Measurements from ENCODE around the gene PRAC1. TPM values are rescaled to one million over a fixed set of nuclear protein-coding genes. Genes with fewer than 3 reads are reported as not detected.
A peak's percentile ranks its signal among the peaks of the same experiment; 100 is the strongest.

PRAC1 gene
- total and polyA plus RNA-seq, 12 donors, result not detected

DNA sequence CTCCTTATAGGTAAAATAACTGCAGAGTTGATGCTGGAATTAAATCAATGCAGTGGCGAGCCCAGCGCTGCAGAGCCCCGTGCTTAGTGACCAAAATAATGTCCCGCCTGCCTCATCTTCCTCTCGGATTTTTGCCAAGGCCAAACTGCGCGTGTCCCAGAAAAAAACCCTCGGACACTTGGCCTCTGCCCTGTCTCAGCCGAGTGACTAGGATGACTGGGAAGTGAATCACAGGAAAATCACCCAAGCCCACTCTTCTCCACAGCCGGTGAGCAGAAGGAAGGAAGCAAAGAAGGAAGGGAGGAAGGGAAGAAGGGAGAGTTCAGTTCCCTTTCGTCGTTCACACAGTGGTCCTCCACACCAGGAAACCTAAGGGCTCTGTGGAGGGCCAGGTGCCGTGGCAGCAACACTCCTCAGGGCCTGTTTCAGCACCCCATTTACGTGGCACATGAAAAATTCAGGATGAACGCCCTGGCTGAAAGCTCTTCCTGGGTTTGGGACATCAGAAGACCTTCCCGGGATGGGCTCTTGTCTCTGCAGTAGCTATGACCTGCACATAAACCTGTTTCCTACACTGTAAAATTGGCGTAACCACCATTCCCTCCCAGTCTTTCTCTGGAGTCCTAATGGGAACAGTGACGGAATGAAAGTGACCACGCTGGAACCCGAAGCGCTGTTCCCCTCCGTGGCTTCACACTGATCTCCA lies 31.6 kb upstream of the PRAC1 start:
- intact Hi-C loops (cut with DNase I), result no loop called here
- no peaks in the 10 kb centered on the region for H3K9me3 ChIP-seq
- H3K36me3 ChIP-seq, result no peaks in the 10 kb centered on the region
- peaks cover 0 to 37% (median 8%) of the 10 kb centered on the region in 9 donors for H3K4me1 ChIP-seq
- no peak for DNase-seq
- H3K27ac ChIP-seq, result no peak overlapping the region
- TF ChIP-seq, protein P1, sequence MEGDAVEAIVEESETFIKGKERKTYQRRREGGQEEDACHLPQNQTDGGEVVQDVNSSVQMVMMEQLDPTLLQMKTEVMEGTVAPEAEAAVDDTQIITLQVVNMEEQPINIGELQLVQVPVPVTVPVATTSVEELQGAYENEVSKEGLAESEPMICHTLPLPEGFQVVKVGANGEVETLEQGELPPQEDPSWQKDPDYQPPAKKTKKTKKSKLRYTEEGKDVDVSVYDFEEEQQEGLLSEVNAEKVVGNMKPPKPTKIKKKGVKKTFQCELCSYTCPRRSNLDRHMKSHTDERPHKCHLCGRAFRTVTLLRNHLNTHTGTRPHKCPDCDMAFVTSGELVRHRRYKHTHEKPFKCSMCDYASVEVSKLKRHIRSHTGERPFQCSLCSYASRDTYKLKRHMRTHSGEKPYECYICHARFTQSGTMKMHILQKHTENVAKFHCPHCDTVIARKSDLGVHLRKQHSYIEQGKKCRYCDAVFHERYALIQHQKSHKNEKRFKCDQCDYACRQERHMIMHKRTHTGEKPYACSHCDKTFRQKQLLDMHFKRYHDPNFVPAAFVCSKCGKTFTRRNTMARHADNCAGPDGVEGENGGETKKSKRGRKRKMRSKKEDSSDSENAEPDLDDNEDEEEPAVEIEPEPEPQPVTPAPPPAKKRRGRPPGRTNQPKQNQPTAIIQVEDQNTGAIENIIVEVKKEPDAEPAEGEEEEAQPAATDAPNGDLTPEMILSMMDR (IDR thresholded peaks at IDR 0.05), result no peak
- 9 to 10% methylated on average over 22 of the region's 22 CpGs for WGBS, 2 donors
- ATAC-seq, result peak in 1 of 8 donors; percentile 15
- peaks cover 45 to 100% (median 100%) of the 10 kb centered on the region in 7 donors for H3K27me3 ChIP-seq
- no peak overlapping the region for H3K4me3 ChIP-seq

DNA sequence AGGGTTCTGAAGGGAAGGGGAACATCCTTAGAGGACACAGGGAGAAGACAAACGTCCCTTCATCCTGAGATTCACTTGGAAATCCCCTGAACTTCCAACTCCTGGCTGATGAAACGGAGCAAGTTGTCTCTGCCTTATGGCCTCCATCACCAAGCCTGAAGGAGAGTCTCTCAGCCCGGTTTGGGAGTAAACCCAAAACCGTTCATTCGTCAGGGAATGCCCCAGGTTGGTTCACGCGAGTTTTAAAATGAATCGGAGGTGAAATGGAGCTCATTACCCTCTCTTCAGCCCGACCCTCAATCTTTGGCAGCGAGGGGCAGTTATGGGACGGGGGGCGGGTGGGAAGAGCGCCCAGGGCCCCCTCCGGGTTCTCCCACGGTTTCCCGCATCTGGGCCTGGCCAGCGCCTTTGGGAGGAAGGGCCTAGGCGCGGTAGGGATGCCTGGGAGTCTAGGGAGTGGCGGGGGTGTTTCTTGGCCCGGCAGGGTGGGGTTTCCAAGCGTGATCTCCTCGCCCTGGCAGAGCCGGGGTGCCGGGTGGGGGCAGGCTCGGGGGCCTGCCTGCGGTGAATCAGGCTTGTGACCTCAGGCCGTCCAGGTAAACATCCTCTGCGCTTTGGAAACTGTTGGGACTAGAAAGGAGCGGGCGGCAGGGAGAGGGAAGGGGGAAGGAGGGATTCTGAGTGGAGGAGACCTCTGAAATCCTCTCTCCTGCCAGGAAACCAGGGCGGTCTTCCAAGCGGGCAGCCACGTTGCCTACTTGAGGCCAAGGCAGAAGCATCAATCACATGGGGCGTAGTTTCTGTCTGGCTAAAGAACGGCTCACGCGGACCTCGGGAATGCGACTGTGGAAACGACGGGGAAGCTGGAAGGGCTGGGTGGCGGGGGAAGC lies 30.3 kb upstream of the PRAC1 start:
- TF ChIP-seq, protein P1 (IDR thresholded peaks at IDR 0.05), result no peak
- intact Hi-C loops (cut with DNase I), result no loop called here
- no peaks in the 10 kb centered on the region for H3K36me3 ChIP-seq
- 4 to 5% methylated on average over 43 of the region's 43 CpGs for WGBS, 2 donors
- ATAC-seq, result no peak
- H3K4me1 ChIP-seq, result peaks cover 0 to 37% (median 8%) of the 10 kb centered on the region in 9 donors
- H3K4me3 ChIP-seq, result no peak overlapping the region
- no peaks in the 10 kb centered on the region for H3K9me3 ChIP-seq
- DNase-seq, result no peak
- no peak overlapping the region for H3K27ac ChIP-seq
- H3K27me3 ChIP-seq, result peaks cover 44 to 100% (median 100%) of the 10 kb centered on the region in 7 donors

DNA sequence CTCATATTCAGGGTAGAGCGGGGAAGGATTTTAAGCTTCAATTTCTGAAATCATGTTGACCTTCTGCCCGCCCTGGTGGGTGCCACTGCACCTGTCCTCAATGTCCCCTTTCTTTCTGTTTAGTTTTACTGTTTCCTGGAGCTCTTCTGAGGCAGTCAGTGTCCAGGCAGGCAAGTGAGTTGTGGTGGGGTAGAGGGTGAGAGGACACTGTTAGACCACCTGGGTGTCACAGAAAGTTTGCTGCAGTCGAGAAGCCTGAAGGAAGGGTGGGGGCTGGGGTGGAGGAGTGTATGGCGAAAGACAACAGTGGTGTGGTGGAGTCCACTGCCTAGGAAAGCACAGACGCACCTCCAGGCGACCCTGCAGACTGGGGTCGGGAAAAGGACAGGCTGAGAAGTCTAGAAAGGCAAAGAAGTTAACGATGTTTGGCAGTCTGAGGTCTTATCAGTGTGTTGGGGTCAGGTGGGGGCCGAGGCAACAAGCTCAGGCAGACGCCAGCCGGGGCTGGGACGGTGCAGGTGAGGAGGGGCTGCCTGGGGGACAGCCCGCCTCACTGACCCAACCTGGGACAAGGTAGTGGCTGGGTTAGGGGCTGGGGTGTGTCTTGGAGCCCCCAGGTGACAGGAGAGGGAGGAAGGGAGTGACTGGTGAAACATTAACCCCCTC lies 29.5 kb upstream of the PRAC1 start:
- Histone ChIP-seq H3K4me3 (no peak overlapping the region), H3K27me3 (peaks cover 48 to 100% (median 100%) of the 10 kb centered on the region in 7 donors), H3K36me3 (no peaks in the 10 kb centered on the region), H3K9me3 (no peaks in the 10 kb centered on the region), H3K4me1 (peaks cover 0 to 42% (median 8%) of the 10 kb centered on the region in 9 donors), H3K27ac (no peak overlapping the region)
- ATAC-seq (no peak), DNase-seq (no peak)
- 3 to 4% methylated on average over 13 of the region's 13 CpGs for WGBS, 2 donors
- intact Hi-C loops (cut with DNase I), result no loop called here
- TF ChIP-seq, protein P1 (IDR thresholded peaks at IDR 0.05), result no peak

DNA sequence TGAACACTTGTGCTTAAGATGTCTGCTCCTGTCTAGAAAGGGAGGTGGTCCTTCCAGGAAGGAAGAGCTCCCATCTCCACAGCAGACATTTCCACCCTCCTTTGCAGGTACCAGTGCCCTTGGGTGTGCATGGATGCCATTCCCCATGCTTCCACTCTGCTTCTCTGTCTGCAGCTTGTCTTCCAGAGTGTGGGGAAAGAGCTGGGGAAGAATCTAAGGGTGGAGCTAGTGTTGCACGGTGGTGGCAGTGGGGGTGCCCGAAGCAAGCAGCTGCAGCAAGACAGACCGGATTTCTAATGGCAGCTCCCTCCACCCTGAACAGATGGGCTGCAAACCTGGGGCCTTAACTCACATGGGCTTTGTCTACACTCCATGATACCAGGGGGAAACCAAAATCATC lies 28.9 kb upstream of the PRAC1 start:
- ATAC-seq (no peak), DNase-seq (no peak)
- intact Hi-C loops (cut with DNase I), result no loop called here
- peaks cover 48 to 100% (median 99%) of the 10 kb centered on the region in 7 donors for H3K27me3 ChIP-seq
- no peaks in the 10 kb centered on the region for H3K36me3 ChIP-seq
- H3K9me3 ChIP-seq, result no peaks in the 10 kb centered on the region
- H3K27ac ChIP-seq, result no peak overlapping the region
- TF ChIP-seq, protein P1 (IDR thresholded peaks at IDR 0.05), result no peak
- peaks cover 0 to 42% (median 8%) of the 10 kb centered on the region in 9 donors for H3K4me1 ChIP-seq
- 2 to 5% methylated on average over 3 of the region's 3 CpGs for WGBS, 2 donors
- H3K4me3 ChIP-seq, result no peak overlapping the region
